Mesodermal cell (in vitro differentiated cells): Measurements from ENCODE around the gene COX20.

Experiments used
- H3K27ac ChIP-seq: 2 replicates; pipeline ENCODE4 v1.7.0; 2013; ENCODE audit warnings: mild to moderate bottlenecking, low read depth, low read length, moderate library complexity; ENCODE audit not compliant: severe bottlenecking
- H3K36me3 ChIP-seq: 2 replicates; pipeline ENCODE4 v1.7.1; 2013; ENCODE audit warnings: mild to moderate bottlenecking, low read length, moderate library complexity; ENCODE audit not compliant: control insufficient read depth, insufficient read depth
- H3K4me1 ChIP-seq: one replicate; pipeline ENCODE4 v1.7.1; 2013; ENCODE audit warnings: mild to moderate bottlenecking, low read length; ENCODE audit not compliant: insufficient read depth, control insufficient read depth, poor library complexity, severe bottlenecking
- H3K4me3 ChIP-seq: 2 replicates; pipeline ENCODE4 v1.7.0; 2013; ENCODE audit warnings: low read length, control low read depth, mild to moderate bottlenecking; ENCODE audit not compliant: insufficient read depth, poor library complexity, severe bottlenecking; ENCODE audit errors: extremely low read depth
- H3K9me3 ChIP-seq: 2 replicates; pipeline ENCODE4 v1.7.1; 2013; ENCODE audit warnings: mild to moderate bottlenecking, low read length, moderate library complexity; ENCODE audit not compliant: control insufficient read depth
- WGBS, 2 experiments: methylation state at CpG; one replicate each; pipeline ENCODE4 v1.1.5; 2013; ENCODE audit warnings: missing lambda C conversion rate in 2 of 2; ENCODE audit not compliant: insufficient coverage in 2 of 2; 5-methylcytosine and 5-hydroxymethylcytosine counted together

COX20 gene

DNA sequence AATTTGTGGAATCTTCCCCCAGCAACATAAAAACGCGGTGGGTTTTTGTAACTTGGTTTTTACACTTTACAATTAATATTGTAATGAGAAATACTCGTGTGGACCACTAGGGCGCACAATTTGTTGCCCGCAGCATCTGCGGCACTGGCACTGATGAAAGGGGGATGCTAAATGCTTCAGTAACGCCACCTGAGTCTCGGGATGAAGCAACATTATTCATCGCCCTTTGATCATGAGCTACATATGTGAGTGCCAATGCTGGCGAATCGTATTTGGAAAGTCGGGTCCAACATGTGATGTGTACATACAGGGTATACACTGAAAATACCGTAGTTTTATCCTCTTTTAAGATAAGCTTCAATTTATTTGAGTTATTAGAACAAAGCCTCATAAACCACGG, 34.2 kb upstream of the COX20 start:
- no peaks in the 10 kb centered on the region for H3K4me1 ChIP-seq
- H3K36me3 ChIP-seq: no peaks in the 10 kb centered on the region
- 73 to 81% methylated on average over 7 to 9 of the region's 14 CpGs for WGBS, 2 experiments
- no peak overlapping the region for H3K27ac ChIP-seq
- H3K4me3 ChIP-seq: no peak overlapping the region
- H3K9me3 ChIP-seq: no peaks in the 10 kb centered on the region

DNA sequence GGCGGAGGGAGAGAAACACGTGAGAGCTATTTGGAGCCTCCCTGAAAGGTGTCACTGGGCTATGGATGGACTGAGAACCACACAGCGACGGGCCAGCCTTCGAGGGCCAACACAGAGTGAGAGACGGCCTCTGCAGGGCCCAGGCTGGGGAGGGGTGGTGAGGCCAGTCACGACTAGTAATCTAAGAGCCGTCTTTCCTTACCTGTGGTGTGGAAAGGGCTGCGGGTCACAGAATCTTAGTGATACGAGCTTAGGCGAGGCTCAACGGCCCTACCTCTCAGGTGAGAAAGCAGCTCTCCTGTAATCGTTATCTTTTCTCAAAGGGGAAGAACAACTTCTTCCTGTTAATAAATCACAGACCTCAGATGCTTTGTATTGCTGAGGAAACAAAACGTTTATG, 33.4 kb upstream of the COX20 start:
- WGBS, 2 experiments: 73 to 76% methylated on average over 12 of the region's 14 CpGs
- H3K9me3 ChIP-seq: no peaks in the 10 kb centered on the region
- H3K27ac ChIP-seq: no peak overlapping the region
- no peaks in the 10 kb centered on the region for H3K4me1 ChIP-seq
- no peaks in the 10 kb centered on the region for H3K36me3 ChIP-seq
- no peak overlapping the region for H3K4me3 ChIP-seq

DNA sequence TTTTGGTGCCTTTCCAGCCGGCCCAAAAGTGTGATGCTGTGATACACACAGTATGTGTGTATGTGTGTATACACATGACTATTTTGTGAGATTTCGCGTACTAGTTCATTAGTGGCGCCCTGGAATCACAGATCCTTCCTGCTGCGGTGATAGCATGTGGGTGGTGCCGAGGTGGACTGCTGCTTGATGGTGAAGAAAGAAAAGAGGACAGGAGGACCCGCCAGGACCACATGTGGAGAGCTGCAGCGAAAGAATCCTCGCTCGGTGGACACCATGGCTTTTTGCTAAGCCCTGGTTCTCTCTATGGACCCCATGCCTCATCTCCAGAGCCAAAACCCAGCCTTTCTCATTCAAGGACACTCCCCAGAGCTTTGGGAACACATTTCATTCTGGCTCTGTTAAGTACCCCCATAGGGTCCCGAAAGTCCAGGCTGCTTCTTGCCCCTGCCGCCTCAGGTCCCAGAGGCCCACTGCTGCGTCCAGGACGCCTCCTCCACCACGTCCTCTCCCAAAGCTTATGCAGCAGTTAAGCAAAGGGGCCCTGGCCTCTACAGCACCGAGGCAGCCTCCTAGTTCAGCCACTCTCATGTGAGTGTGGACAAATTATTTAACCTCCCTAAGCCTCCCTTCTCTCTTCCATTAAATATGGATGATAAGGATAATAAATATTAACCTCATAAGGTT, 32.8 kb upstream of the COX20 start:
- Histone ChIP-seq H3K36me3 (no peaks in the 10 kb centered on the region), H3K4me1 (no peaks in the 10 kb centered on the region), H3K4me3 (no peak overlapping the region), H3K9me3 (no peaks in the 10 kb centered on the region), H3K27ac (no peak overlapping the region)
- 94 to 95% methylated on average over 14 to 15 of the region's 16 CpGs for WGBS, 2 experiments

GRCh38 chr1:244804841-244805240, 30.6 kb upstream of the COX20 start:
- 96 to 97% methylated on average over 5 to 7 of the region's 8 CpGs for WGBS, 2 experiments
- Histone ChIP-seq H3K4me3 (no peak overlapping the region), H3K4me1 (no peaks in the 10 kb centered on the region), H3K9me3 (no peaks in the 10 kb centered on the region), H3K36me3 (no peaks in the 10 kb centered on the region), H3K27ac (no peak overlapping the region)

DNA sequence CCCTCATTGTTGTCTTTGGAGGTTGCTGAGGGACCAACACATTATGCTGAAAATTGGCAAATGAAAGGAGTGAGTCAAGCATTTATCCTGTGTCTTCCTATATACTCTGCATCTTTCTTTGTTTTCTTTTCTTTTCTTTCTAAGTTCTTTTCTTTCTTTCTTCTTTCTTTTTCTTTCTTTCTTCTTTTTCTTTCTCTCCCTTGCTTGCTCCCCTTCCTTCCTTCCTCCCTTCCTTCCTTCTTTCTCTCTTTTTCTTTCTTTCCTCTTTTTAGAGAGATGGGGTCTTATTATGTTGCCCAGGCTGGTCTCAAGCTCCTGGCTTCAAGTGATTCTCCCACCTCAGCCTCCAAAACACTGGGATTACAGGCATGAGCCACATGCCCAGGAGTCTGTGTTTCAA, 28.3 kb upstream of the COX20 start:
- Histone ChIP-seq H3K4me1 (no peaks in the 10 kb centered on the region), H3K27ac (no peak overlapping the region), H3K4me3 (no peak overlapping the region), H3K36me3 (no peaks in the 10 kb centered on the region), H3K9me3 (no peaks in the 10 kb centered on the region)

GRCh38 chr1:244810221-244810620, 25.2 kb upstream of the COX20 start:
- Histone ChIP-seq H3K36me3 (no peaks in the 10 kb centered on the region), H3K27ac (no peak overlapping the region), H3K4me3 (no peak overlapping the region), H3K9me3 (no peaks in the 10 kb centered on the region), H3K4me1 (no peaks in the 10 kb centered on the region)
- WGBS, 2 experiments: 88 to 91% methylated on average over 16 to 22 of the region's 22 CpGs

GRCh38 chr1:244813327-244813726, 22.1 kb upstream of the COX20 start:
- Histone ChIP-seq H3K36me3 (no peaks in the 10 kb centered on the region), H3K4me1 (no peaks in the 10 kb centered on the region), H3K9me3 (no peaks in the 10 kb centered on the region), H3K4me3 (no peak overlapping the region), H3K27ac (no peak overlapping the region)
- WGBS, 2 experiments: 78 to 98% methylated on average over 3 to 4 of the region's 6 CpGs

- H3K27ac ChIP-seq: no peak overlapping the region
- no peak overlapping the region for H3K4me3 ChIP-seq
- WGBS, 2 experiments: 49 to 65% methylated on average over 13 to 15 of the region's 15 CpGs
- H3K4me1 ChIP-seq: no peaks in the 10 kb centered on the region
- H3K9me3 ChIP-seq: no peaks in the 10 kb centered on the region
- no peaks in the 10 kb centered on the region for H3K36me3 ChIP-seq
These were observed 19.8 kb upstream of the COX20 start for GRCh38 chr1:244815600-244816099.

DNA sequence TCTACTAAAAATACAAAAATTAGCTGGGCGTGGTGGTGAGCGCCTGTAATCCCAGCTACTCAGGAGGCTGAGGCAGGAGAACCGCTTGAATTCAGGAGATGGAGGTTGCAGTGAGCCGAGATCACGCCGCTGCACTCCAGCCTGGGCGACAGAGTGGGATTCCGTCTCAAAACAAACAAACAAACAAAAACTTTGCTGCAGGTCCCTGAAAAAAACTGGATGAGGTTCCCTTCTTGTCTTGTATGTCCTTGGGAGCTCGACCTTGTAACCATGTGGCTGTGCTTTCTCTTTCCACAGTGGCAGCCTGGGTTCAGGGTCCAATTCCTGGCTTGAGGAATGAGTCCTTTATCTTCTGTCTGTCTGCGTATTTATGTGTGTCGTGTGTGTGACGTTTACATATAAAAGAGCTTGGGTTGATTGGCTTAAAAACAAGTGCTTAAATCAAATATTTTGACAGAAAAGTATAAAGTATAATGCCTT, 18.0 kb upstream of the COX20 start:
- no peak overlapping the region for H3K27ac ChIP-seq
- H3K36me3 ChIP-seq: no peaks in the 10 kb centered on the region
- no peak overlapping the region for H3K4me3 ChIP-seq
- WGBS, 2 experiments: 85 to 90% methylated on average over 2 to 5 of the region's 12 CpGs
- no peaks in the 10 kb centered on the region for H3K4me1 ChIP-seq
- H3K9me3 ChIP-seq: no peaks in the 10 kb centered on the region

DNA sequence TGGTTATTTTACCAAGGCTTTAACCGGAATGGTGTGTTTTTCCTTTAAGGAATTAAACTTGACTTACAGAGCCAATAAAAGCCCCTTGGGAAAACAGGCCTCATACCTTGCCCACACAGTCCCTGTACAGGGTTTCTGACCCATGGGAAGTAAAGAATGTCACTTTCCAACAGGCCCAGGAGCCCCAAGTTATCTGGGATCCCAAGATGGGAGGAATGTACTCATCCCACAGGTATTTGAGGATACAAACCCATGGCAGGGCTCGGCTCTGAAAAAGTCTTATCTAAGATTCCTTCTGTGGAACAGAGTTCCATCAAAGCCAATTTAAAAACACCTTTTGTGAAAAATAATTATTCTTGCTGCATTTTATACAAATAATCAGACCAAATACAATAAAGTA, 15.3 kb upstream of the COX20 start:
- Histone ChIP-seq H3K27ac (peak overlapping the region; percentile 12), H3K36me3 (no peaks in the 10 kb centered on the region), H3K9me3 (no peaks in the 10 kb centered on the region), H3K4me1 (no peaks in the 10 kb centered on the region), H3K4me3 (no peak overlapping the region)
- WGBS, 2 experiments: 93 to 100% methylated on average over 1 to 2 of the region's 2 CpGs

GRCh38 chr1:244821134-244821533, 14.3 kb upstream of the COX20 start:
- no peaks in the 10 kb centered on the region for H3K9me3 ChIP-seq
- H3K36me3 ChIP-seq: no peaks in the 10 kb centered on the region
- H3K27ac ChIP-seq: peak overlapping the region; percentile 12
- H3K4me3 ChIP-seq: no peak overlapping the region
- WGBS, 2 experiments: 80% methylated on average over 1 of the region's 3 CpGs; no CpG with 5 or more reads in 1 of the 2 experiments
- no peaks in the 10 kb centered on the region for H3K4me1 ChIP-seq
